ENCODE measurements around the gene AAMDC. TPM values are rescaled to one million over a fixed set of nuclear protein-coding genes. Genes with fewer than 3 reads are reported as not detected.
"Not testable (repeated sequence)": the region's sequence is repeated elsewhere in the genome, so short reads cannot be mapped to it uniquely, and the experiment has no call there.

Gene AAMDC
- total and polyA plus RNA-seq, 7 donors, result 54.5 to 160 (median 70.1) TPM

DNA sequence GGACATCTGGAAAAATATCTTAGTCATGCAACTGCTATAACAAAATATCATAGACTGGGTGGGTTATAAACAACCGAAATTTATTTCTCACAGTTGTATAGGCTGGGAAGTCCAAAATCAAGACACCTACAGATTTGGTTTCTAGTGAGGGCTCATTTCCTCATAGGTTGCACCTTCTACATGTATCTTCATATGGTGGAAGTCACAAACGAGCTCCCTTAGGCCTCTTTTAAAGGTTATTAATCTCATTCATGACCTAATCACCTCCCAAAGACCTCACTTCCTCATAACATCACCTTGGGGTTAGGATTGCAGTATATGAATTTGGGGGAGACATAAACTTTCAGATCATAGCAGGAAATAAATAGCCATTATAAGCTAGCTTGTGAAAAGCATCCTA, 88.3 kb downstream of the AAMDC start:
- 94 to 97% (median 96%) methylated on average over 2 of the region's 2 CpGs for WGBS, 3 donors

DNA sequence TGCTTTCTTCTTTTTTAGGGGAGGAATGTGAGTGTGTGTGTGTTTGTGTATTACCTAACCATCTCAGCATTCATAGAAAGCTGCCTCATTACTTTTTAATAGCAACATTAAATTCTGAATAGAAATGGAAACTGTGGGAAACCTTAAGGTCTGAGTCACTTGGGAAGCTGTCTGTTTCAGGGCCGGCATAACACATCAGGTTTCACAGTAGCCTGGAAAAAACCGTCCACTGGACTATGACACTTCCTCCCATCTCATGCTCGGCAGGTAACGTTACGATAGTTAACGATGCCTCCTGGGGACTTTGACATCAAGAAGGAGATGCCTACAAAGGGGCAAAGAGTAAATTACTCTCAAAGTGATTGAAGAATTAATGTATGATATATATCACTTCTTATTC, 89.9 kb downstream of the AAMDC start:
- peaks cover 0 to 33% of the 10 kb centered on the region in 2 donors for H3K36me3 ChIP-seq (ENCODE audit: insufficient read depth in 1 of 2, low read depth in 1 of 2)
- H3K27ac ChIP-seq; H3K9me3 ChIP-seq; H3K27me3 ChIP-seq (ENCODE audit: insufficient read depth in 3 of 3, low read length in 2 of 3); intact Hi-C loops (cut with DNase I); H3K4me1 ChIP-seq; DNase-seq; ATAC-seq; H3K4me3 ChIP-seq: not testable (repeated sequence)
- 90 to 93% (median 91%) methylated on average over 6 of the region's 6 CpGs for WGBS, 3 donors

More for the DNA sequence above, 88.3 kb downstream of the AAMDC start:
- TF ChIP-seq CTCF (IDR thresholded peaks at IDR 0.05), result no peak
- H3K27me3 ChIP-seq (ENCODE audit: insufficient read depth in 3 of 3, low read length in 2 of 3), result no peaks in the 10 kb centered on the region
- intact Hi-C loops (cut with DNase I), result no loop called here
- no peak overlapping the region for H3K27ac ChIP-seq
- no peak for DNase-seq
- no peaks in the 10 kb centered on the region for H3K4me1 ChIP-seq
- no peaks in the 10 kb centered on the region for H3K9me3 ChIP-seq
- H3K36me3 ChIP-seq (ENCODE audit: insufficient read depth in 1 of 2, low read depth in 1 of 2), result peaks cover 0 to 41% of the 10 kb centered on the region in 2 donors
- H3K4me3 ChIP-seq, result no peak overlapping the region
- ATAC-seq, result no peak

DNA sequence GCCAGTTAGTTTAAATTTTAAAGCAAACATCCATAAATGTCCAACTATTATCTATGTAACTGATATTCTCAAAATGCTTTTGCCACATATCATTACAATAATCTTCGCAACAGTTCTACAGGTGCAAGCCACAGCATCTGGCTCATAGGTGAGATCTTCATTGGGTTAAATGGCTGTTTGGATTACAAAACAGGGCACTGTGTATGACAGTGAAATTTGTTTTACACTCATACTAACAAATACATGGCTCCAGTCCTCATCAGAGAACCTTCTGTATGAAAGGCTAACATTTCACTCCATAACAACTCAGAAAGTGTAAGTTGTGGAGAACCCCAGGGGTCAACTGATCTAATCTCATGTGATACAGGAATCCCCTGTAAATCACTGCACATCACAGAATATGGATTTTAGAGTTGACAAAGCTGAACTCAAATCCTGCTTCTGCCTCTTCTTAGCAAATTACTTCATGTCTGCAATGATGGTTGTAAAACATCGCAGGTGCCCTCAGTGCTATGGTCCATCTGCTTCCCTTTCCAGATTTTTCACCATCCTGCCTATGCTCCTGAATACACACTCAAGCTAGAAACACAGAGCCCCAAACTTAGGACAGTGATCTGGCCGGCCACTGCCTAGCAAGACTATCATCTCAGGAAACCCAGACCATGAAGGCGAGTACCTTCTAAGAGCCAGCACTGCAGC, 92.8 kb downstream of the AAMDC start:
- WGBS, 3 donors, result 85 to 95% (median 86%) methylated on average over 3 to 4 of the region's 4 CpGs

DNA sequence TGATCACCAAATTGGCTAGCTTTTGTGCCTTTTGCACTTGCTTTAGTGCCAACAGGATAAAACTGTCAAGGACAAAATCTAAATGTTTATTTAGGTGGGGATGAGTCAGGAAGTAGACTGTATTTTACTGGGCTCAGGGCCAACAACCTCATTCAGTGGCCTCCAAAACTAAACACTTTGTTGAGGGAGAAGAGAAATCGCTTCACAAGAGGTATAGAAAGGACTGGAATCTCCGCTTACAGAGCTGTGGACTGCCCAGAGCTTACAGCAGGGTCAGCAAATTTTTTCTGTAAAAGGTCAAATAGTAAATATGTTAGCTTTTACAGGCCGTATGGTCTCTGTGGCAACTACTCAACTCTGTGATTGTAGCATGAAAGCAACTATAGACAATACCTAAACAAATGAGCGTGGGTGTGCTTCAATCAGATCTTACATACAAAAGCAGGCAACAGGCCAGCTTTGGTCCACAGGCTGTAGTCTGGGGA, 93.4 kb downstream of the AAMDC start:
- 69 to 80% (median 80%) methylated on average over 4 of the region's 4 CpGs for WGBS, 3 donors
- H3K4me1 ChIP-seq; DNase-seq; H3K9me3 ChIP-seq; H3K4me3 ChIP-seq; ATAC-seq; H3K27ac ChIP-seq; H3K27me3 ChIP-seq (ENCODE audit: insufficient read depth in 3 of 3, low read length in 2 of 3); intact Hi-C loops (cut with DNase I): not testable (repeated sequence)
- H3K36me3 ChIP-seq (ENCODE audit: insufficient read depth in 1 of 2, low read depth in 1 of 2), result peaks cover 0 to 36% of the 10 kb centered on the region in 2 donors

More for the DNA sequence above, 92.8 kb downstream of the AAMDC start:
- ATAC-seq; H3K4me1 ChIP-seq; H3K4me3 ChIP-seq; H3K27me3 ChIP-seq (ENCODE audit: insufficient read depth in 3 of 3, low read length in 2 of 3); H3K9me3 ChIP-seq; intact Hi-C loops (cut with DNase I); H3K27ac ChIP-seq; DNase-seq: not testable (repeated sequence)
- peaks cover 0 to 34% of the 10 kb centered on the region in 2 donors for H3K36me3 ChIP-seq (ENCODE audit: insufficient read depth in 1 of 2, low read depth in 1 of 2)

GRCh38 chr11:77917713-77918112, 96.8 kb downstream of the AAMDC start:
- H3K9me3 ChIP-seq; H3K27me3 ChIP-seq (ENCODE audit: insufficient read depth in 3 of 3, low read length in 2 of 3); DNase-seq; H3K4me3 ChIP-seq; intact Hi-C loops (cut with DNase I); H3K27ac ChIP-seq; H3K4me1 ChIP-seq: not testable (repeated sequence)
- peak in 1 of 4 donors; percentile 50 for ATAC-seq
- no CpG with 5 or more reads among the region's 2 CpGs for WGBS, 3 donors
- H3K36me3 ChIP-seq (ENCODE audit: insufficient read depth in 1 of 2, low read depth in 1 of 2), result peaks cover 0 to 55% of the 10 kb centered on the region in 2 donors

Other genes with a start within 250 kb of the AAMDC start
- under 1 TPM; 0.40 to 0.88 (median 0.56) TPM for gene AQP11, start 231.2 kb upstream of the AAMDC start, total RNA-seq
- gene AQP11, start 231.2 kb upstream of the AAMDC start, polyA plus RNA-seq, result 1 to 10 TPM in 2 of 3 donors, under 1 TPM in 1; 0.70 to 1.9 (median 1.1) TPM
- 10 to 100 TPM; 67.0 to 89.0 (median 75.1) TPM for gene CLNS1A, start 183.3 kb upstream of the AAMDC start, total RNA-seq
- gene CLNS1A, start 183.3 kb upstream of the AAMDC start, polyA plus RNA-seq, result 10 to 100 TPM; 62.1 to 86.4 (median 64.3) TPM
- 10 to 100 TPM; 30.0 to 34.8 (median 32.4) TPM for gene RSF1, start 422 bp upstream of the AAMDC start, total RNA-seq
- 10 to 100 TPM in 1 of 3 donors, 1 to 10 TPM in 2; 2.7 to 18.5 (median 6.9) TPM for gene RSF1, start 422 bp upstream of the AAMDC start, polyA plus RNA-seq
- gene INTS4, start 173.5 kb downstream of the AAMDC start, total RNA-seq, result 10 to 100 TPM; 12.1 to 18.6 (median 14.6) TPM
- 10 to 100 TPM; 10.1 to 15.1 (median 12.6) TPM for gene INTS4, start 173.5 kb downstream of the AAMDC start, polyA plus RNA-seq
- gene KCTD14, start 202.1 kb downstream of the AAMDC start, total RNA-seq, result under 1 TPM in 2 of 4 donors, not detected in 2; 0.18 to 0.32 TPM
- gene KCTD14, start 202.1 kb downstream of the AAMDC start, polyA plus RNA-seq, result under 1 TPM; 0.12 to 0.27 (median 0.18) TPM
- 1 to 10 TPM in 2 of 4 donors, under 1 TPM in 2; 0.24 to 5.6 (median 1.6) TPM for gene THRSP, start 242.7 kb downstream of the AAMDC start, total RNA-seq
- 1 to 10 TPM in 2 of 3 donors, under 1 TPM in 1; 0.61 to 7.2 (median 2.2) TPM for gene THRSP, start 242.7 kb downstream of the AAMDC start, polyA plus RNA-seq